ENCODE measurements around the gene NANOG.
A peak's percentile ranks its signal among the peaks of the same experiment; 100 is the strongest.

NANOG gene

DNA sequence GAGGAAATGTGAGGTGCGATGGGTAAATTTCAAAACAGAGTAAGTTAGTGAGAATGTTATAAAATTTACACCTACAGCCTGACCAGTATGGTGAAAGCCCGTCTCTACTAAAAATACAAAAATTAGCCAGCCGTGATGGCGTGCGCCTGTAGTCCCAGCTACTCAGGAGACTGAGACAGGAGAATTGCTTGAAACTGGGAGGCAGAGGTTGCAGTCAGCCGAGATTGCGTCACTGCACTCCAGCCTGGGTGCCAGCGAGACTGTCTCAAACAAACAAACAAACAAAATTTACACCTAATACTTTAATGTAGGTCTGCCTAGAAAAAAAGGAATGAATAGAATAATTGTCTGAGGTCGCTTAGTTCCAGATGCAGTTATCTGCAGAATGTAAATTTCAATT is 45.9 kb downstream of the NANOG start (continued):
- no peak for TF ChIP-seq TSHZ2 (CRISPR knock-in tag; IDR thresholded peaks at IDR 0.05)
- TF ChIP-seq ZNF565 (CRISPR knock-in tag; conservative IDR thresholded peaks at IDR 0.05; ENCODE audit: low read depth) = no peak

- TF ChIP-seq ARNTL (CRISPR knock-in tag; IDR thresholded peaks at IDR 0.05; ENCODE audit: borderline replicate concordance, low read depth) (no peak), TSHZ2 (CRISPR knock-in tag; IDR thresholded peaks at IDR 0.05) (no peak), CSRNP3 (CRISPR knock-in tag; IDR thresholded peaks at IDR 0.05) (no peak)
- no peak for ATAC-seq
Measured at GRCh38 chr12:7835766-7836165, 46.6 kb downstream of the NANOG start.

- TF ChIP-seq CSRNP3 (CRISPR knock-in tag; IDR thresholded peaks at IDR 0.05) = no peak
- no peak for TF ChIP-seq ZNF565 (CRISPR knock-in tag; conservative IDR thresholded peaks at IDR 0.05; ENCODE audit: low read depth)
- TF ChIP-seq, protein P1, sequence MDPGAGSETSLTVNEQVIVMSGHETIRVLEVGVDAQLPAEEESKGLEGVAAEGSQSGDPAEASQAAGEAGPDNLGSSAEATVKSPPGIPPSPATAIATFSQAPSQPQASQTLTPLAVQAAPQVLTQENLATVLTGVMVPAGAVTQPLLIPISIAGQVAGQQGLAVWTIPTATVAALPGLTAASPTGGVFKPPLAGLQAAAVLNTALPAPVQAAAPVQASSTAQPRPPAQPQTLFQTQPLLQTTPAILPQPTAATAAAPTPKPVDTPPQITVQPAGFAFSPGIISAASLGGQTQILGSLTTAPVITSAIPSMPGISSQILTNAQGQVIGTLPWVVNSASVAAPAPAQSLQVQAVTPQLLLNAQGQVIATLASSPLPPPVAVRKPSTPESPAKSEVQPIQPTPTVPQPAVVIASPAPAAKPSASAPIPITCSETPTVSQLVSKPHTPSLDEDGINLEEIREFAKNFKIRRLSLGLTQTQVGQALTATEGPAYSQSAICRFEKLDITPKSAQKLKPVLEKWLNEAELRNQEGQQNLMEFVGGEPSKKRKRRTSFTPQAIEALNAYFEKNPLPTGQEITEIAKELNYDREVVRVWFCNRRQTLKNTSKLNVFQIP (CRISPR knock-in tag; IDR thresholded peaks at IDR 0.05; ENCODE audit: borderline replicate concordance, low read depth) = no peak
- no peak for TF ChIP-seq PPARA (CRISPR knock-in tag; IDR thresholded peaks at IDR 0.05; ENCODE audit: borderline replicate concordance)
- TF ChIP-seq RARB (CRISPR knock-in tag; IDR thresholded peaks at IDR 0.05) = no peak
- TF ChIP-seq, protein P2, sequence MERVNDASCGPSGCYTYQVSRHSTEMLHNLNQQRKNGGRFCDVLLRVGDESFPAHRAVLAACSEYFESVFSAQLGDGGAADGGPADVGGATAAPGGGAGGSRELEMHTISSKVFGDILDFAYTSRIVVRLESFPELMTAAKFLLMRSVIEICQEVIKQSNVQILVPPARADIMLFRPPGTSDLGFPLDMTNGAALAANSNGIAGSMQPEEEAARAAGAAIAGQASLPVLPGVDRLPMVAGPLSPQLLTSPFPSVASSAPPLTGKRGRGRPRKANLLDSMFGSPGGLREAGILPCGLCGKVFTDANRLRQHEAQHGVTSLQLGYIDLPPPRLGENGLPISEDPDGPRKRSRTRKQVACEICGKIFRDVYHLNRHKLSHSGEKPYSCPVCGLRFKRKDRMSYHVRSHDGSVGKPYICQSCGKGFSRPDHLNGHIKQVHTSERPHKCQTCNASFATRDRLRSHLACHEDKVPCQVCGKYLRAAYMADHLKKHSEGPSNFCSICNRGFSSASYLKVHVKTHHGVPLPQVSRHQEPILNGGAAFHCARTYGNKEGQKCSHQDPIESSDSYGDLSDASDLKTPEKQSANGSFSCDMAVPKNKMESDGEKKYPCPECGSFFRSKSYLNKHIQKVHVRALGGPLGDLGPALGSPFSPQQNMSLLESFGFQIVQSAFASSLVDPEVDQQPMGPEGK (CRISPR knock-in tag; IDR thresholded peaks at IDR 0.05; ENCODE audit: borderline replicate concordance) = no peak
- no peak for TF ChIP-seq ESRRG (CRISPR knock-in tag; IDR thresholded peaks at IDR 0.05)
- TF ChIP-seq ZNF8 (CRISPR knock-in tag; IDR thresholded peaks at IDR 0.05) = no peak
- no peak for TF ChIP-seq TOX (CRISPR knock-in tag; IDR thresholded peaks at IDR 0.05; ENCODE audit: borderline replicate concordance)
- TF ChIP-seq TSHZ2 (CRISPR knock-in tag; IDR thresholded peaks at IDR 0.05) = no peak
- no peak for TF ChIP-seq CREB5 (CRISPR knock-in tag; IDR thresholded peaks at IDR 0.05; ENCODE audit: low read depth)
- TF ChIP-seq ZFP3 (CRISPR knock-in tag; IDR thresholded peaks at IDR 0.05) = no peak
- no peak for TF ChIP-seq TCF4 (CRISPR knock-in tag; IDR thresholded peaks at IDR 0.05; ENCODE audit: borderline replicate concordance)
- TF ChIP-seq SNAI2 (CRISPR knock-in tag; IDR thresholded peaks at IDR 0.05) = no peak
- no peak for TF ChIP-seq ARNTL (CRISPR knock-in tag; IDR thresholded peaks at IDR 0.05; ENCODE audit: borderline replicate concordance, low read depth)
- TF ChIP-seq ZFP30 (CRISPR knock-in tag; IDR thresholded peaks at IDR 0.05) = no peak
- TF ChIP-seq ZNF70 (CRISPR knock-in tag; IDR thresholded peaks at IDR 0.05) = no peak
- no peak for TF ChIP-seq BACH2 (CRISPR knock-in tag; IDR thresholded peaks at IDR 0.05; ENCODE audit: borderline replicate concordance)
- TF ChIP-seq ZC3H10 (CRISPR knock-in tag; IDR thresholded peaks at IDR 0.05) = no peak
- ATAC-seq = no peak
Measured at GRCh38 chr12:7837366-7837765, 48.2 kb downstream of the NANOG start.

DNA sequence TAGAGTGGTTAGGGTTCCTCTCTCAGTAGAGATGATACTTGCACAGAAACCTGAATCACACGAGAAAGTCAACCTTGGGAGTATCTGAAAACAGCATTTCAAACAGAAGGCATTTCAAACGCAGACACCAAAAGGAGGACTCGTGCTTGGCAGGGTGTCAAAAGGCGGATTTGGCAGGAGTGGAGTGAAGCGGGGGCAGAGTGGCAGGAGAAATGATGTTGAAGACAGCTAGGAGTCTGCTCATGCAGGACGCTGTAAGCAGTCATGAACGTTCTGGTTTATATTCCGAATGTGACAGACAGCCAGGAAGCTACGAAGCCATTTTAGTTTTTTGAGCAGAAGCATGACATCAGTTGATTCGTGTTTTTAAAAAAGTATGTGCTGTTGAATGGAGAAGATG is 50.0 kb downstream of the NANOG start:
- peak; percentile 54; the same call in 2 of the 3 replicates for ATAC-seq

All from SK-N-SH treated with all-trans-retinoic acid at 6 μM for 48 hours (cell line).